HepG2 (cell line): ENCODE measurements around the gene SVOP. TPM values are rescaled to one million over a fixed set of nuclear protein-coding genes. Genes with fewer than 3 reads are reported as not detected.
A peak's percentile ranks its signal among the peaks of the same experiment; 100 is the strongest.

Source experiments
- CEBPB ChIP-seq: IDR thresholded peaks from 2 replicates; pipeline ENCODE4 v1.6.1; 2011; ENCODE audit warnings: low read depth, low read length, improper control_type of control experiment, borderline replicate concordance
- NRL ChIP-seq: sonication (generic); formaldehyde crosslinking; IDR thresholded peaks from 2 replicates; pipeline ENCODE4 v1.5.0; 2020; ENCODE audit warnings: missing genetic modification reagents, mild to moderate bottlenecking, moderate library complexity, borderline replicate concordance
- PAF1 ChIP-seq: IDR thresholded peaks from 2 replicates; pipeline ENCODE4 v1.6.1; 2016; ENCODE audit warnings: missing genetic modification reagents, missing compliant biosample characterization
- RAD51 ChIP-seq: fragments of 450-650 bp; IDR thresholded peaks from 2 replicates; pipeline ENCODE4 v1.6.1; 2016; ENCODE audit warnings: borderline replicate concordance
- ZBTB3 ChIP-seq: sonication (generic); formaldehyde crosslinking; IDR thresholded peaks from 2 replicates; pipeline ENCODE4 v1.4.0; 2020; ENCODE audit warnings: low read depth, mild to moderate bottlenecking, moderate library complexity, missing genetic modification reagents, borderline replicate concordance
- ZBTB40 ChIP-seq, 2 experiments: fragments of 450-650 bp in 1 of 2; sonication (generic) in 1 of 2; formaldehyde crosslinking in 1 of 2; IDR thresholded peaks; 2 replicates each; pipeline versions ENCODE4 v1.6.1 to v1.8.0; 2016 to 2022; ENCODE audit warnings: antibody characterized with exemption in 1 of 2, mild to moderate bottlenecking in 1 of 2, missing genetic modification reagents in 1 of 2
- ZNF160 ChIP-seq: sonication (generic); formaldehyde crosslinking; IDR thresholded peaks from 2 replicates; pipeline ENCODE4 v1.8.0; 2022; ENCODE audit warnings: mild to moderate bottlenecking, inconsistent platforms, missing genetic modification reagents
- ZNF282 ChIP-seq: fragments of 450-650 bp; IDR thresholded peaks from 2 replicates; pipeline ENCODE4 v1.6.1; 2018; ENCODE audit not compliant: partially characterized antibody
- ZNF484 ChIP-seq: sonication (generic); formaldehyde crosslinking; IDR thresholded peaks from 2 replicates; pipeline ENCODE4 v1.5.1; 2020; ENCODE audit warnings: mild to moderate bottlenecking, low read depth, missing genetic modification reagents, borderline replicate concordance
- ZNF563 ChIP-seq: sonication (generic); formaldehyde crosslinking; IDR thresholded peaks from 2 replicates; pipeline ENCODE4 v1.8.0; 2022; ENCODE audit warnings: mild to moderate bottlenecking, moderate library complexity, missing genetic modification reagents
- ZNF724P ChIP-seq: sonication (generic); formaldehyde crosslinking; IDR thresholded peaks from 2 replicates; pipeline ENCODE4 v1.8.0; 2022; ENCODE audit warnings: missing genetic modification reagents, borderline replicate concordance
- polyA plus RNA-seq, 8 experiments: library from polyadenylated mRNA; depleted of rRNA in 3 of 8; stranded (reverse) in 7 of 8; unstranded in 1 of 8; fragments of >200 nt; fragmentation: Illumina TruSeq in 4 of 8; extraction: Trizol in 4 of 8; gene quantifications; 2 replicates each; pipeline versions ENCODE4 v1.2.1 to v1.2.3, GENCODE V29; 2011 to 2016; ENCODE audit warnings: low read depth in 4 of 8, missing spikeins in 1 of 8, mixed read lengths in 1 of 8; ENCODE audit not compliant: insufficient read depth in 1 of 8
- total RNA-seq, 5 experiments: library from RNA; depleted of rRNA; stranded (reverse); fragments of >200 nt; fragmentation: Illumina TruSeq; extraction: Trizol; gene quantifications; 2 replicates each; pipeline ENCODE4 v1.2.3, GENCODE V29; 2016; ENCODE audit warnings: low read depth in 1 of 5
- TF ChIP-seq, protein P1 (sequence below): IDR thresholded peaks from 2 replicates; pipeline ENCODE4 v1.6.1; 2016; ENCODE audit warnings: low read depth
- TF ChIP-seq, protein P2 (sequence below): sonication (generic); formaldehyde crosslinking; IDR thresholded peaks from 2 replicates; pipeline ENCODE4; 2020; ENCODE audit warnings: missing genetic modification reagents, mild to moderate bottlenecking, borderline replicate concordance

SVOP gene
- total and polyA plus RNA-seq, 2 of the 13 experiments (the other 11 are each of a cell fraction or from before 2014, with no cell fraction given), result not detected

DNA sequence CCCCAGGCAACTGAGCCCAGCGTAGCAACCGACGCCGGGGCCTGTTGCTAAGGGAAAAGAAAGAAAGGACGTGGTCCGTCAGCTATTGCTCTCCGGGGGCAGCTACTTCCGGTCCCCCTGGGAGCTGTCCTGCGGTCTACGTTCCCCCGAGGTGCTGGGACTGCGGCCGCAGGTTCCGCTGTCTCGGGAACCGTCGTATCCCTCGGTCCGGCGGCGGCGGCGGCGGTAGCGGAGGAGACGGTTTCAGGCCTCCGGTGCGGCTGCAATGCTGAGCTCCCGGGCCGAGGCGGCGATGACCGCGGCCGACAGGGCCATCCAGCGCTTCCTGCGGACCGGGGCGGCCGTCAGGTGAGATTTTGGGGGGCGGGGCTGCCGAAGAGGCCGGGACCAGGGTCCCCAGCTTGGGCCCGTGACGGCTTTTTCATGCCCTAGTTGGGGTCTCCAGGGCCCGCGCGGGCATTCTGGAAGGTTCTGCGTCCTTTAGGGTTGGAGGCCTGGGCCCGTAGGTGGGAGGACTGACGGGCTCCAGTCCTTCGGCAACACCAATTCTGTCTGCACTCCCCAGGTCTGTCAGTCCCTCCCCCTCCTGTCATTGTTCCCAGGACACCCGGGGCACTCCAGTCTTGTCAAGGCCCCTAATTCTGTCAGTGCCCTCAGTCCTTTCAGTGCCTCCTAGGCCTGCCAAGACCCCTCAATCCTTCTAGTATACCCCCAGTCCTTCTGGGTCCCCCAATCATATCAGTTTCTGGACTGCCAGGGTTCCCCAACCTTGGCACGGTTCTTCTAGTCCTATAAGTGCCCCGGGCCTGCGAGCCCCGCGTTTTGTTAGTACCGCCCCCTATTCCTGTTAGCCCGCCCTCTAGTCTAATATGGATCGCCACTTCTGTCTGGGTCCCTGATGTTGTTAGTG is 31.8 kb upstream of the SVOP start, which contains the start of gene USP30 (continued):
- TF ChIP-seq ZNF282 (no peak), RAD51 (no peak), ZNF484 (CRISPR knock-in tag) (no peak), PAF1 (CRISPR knock-in tag) (no peak), ZNF724P (0 out of 2 replicates have a peak, but pooled peaks have one; percentile 54), ZBTB40 (IDR thresholded peaks at IDR 0.05) (peak; percentile 98), ZBTB40 (CRISPR knock-in tag; IDR thresholded peaks at IDR 0.05) (peak; percentile 83; the same call in 1 of the 2 replicates), ZNF563 (CRISPR knock-in tag) (no peak), ZBTB3 (no peak), CEBPB (no peak), ZNF160 (CRISPR knock-in tag) (0 out of 2 replicates have a peak, but pooled peaks have one; percentile 66), NRL (CRISPR knock-in tag) (peak; percentile 67)
- TF ChIP-seq, protein P1, sequence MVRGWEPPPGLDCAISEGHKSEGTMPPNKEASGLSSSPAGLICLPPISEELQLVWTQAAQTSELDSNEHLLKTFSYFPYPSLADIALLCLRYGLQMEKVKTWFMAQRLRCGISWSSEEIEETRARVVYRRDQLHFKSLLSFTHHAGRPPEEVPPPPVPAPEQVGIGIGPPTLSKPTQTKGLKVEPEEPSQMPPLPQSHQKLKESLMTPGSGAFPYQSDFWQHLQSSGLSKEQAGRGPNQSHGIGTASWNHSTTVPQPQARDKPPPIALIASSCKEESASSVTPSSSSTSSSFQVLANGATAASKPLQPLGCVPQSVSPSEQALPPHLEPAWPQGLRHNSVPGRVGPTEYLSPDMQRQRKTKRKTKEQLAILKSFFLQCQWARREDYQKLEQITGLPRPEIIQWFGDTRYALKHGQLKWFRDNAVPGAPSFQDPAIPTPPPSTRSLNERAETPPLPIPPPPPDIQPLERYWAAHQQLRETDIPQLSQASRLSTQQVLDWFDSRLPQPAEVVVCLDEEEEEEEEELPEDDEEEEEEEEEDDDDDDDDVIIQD (CRISPR knock-in tag), result peak; percentile 39; the same call in 1 of the 2 replicates
- TF ChIP-seq, protein P2, sequence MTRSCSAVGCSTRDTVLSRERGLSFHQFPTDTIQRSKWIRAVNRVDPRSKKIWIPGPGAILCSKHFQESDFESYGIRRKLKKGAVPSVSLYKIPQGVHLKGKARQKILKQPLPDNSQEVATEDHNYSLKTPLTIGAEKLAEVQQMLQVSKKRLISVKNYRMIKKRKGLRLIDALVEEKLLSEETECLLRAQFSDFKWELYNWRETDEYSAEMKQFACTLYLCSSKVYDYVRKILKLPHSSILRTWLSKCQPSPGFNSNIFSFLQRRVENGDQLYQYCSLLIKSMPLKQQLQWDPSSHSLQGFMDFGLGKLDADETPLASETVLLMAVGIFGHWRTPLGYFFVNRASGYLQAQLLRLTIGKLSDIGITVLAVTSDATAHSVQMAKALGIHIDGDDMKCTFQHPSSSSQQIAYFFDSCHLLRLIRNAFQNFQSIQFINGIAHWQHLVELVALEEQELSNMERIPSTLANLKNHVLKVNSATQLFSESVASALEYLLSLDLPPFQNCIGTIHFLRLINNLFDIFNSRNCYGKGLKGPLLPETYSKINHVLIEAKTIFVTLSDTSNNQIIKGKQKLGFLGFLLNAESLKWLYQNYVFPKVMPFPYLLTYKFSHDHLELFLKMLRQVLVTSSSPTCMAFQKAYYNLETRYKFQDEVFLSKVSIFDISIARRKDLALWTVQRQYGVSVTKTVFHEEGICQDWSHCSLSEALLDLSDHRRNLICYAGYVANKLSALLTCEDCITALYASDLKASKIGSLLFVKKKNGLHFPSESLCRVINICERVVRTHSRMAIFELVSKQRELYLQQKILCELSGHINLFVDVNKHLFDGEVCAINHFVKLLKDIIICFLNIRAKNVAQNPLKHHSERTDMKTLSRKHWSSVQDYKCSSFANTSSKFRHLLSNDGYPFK (CRISPR knock-in tag), result peak; percentile 83; the same call in 1 of the 2 replicates
